ENCODE data around the gene INCENP.

Gene INCENP

GRCh38 chr11:62124186-62125113, 639 bp downstream of the INCENP start:
- peak; percentile 45 for DNase-seq (ENCODE audit: low spot score)

DNA sequence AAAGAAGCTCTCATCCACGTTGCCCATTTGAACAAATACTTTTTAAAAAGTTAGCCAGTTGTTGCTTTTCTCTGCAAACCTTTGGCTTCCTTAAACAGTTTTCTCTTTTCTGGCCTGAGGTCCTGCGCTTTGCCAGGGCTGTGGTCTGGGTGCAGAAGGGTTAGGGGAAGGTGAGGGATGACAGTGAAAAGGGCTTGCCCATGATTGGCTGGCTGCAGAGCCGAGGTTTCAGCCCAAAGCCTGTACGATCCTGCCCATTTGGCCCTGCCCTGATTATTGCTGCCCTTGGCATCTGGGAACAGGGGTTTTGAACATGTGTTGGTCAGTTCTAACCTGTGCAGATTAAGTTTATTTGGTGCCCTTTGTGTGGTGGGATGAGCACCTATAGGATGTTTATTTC, 1.5 kb downstream of the INCENP start:
- peak; percentile 14 for DNase-seq (ENCODE audit: low spot score)

- no peak for DNase-seq (ENCODE audit: low spot score)
Observed at GRCh38 chr11:62125881-62126280, 2.1 kb downstream of the INCENP start.

DNA sequence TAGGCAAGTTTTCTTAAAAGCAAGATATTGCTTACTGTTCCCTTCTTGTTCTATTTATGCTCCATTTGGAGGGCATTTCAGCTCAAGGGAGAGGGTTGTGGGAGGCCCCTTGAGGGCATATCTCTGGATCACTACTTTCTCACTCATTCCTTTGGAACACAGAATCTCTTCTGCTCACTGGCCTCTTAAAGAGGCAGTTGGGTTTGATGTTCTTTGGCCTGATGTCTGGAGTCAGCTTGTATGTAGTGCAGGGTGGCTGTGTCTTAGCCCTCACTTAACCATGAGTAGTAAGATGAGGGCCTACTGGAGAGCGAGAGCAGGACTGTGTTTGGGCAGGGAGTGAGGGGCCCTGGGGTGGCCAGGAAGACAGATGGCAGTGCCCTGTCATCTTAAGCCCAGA, 3.6 kb downstream of the INCENP start:
- peak; percentile 1 for DNase-seq (ENCODE audit: low spot score)

GRCh38 chr11:62127941-62128770, 4.3 kb downstream of the INCENP start:
- peak; percentile 3 for DNase-seq (ENCODE audit: low spot score)

DNA sequence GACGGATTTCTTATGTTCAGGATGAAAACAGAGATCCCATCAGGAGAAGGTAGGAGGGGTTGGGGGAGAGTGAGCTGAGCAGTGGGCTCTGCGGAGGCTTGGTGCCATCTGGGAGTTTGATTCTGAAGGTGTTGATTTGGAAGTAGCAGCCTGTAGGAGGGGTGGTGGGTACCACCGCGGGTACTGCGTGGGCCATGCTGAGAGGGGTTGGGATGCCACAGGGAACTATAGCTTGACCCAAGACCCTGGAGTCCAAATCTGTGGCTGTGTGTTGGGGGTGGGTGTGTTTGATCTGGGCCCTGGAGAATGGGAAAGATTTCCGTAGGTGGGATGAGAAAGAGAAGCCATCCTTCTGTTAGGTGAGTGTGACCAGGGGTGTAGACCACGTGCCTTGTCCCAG, 5.0 kb downstream of the INCENP start:
- DNase-seq (ENCODE audit: low spot score): no peak

DNA sequence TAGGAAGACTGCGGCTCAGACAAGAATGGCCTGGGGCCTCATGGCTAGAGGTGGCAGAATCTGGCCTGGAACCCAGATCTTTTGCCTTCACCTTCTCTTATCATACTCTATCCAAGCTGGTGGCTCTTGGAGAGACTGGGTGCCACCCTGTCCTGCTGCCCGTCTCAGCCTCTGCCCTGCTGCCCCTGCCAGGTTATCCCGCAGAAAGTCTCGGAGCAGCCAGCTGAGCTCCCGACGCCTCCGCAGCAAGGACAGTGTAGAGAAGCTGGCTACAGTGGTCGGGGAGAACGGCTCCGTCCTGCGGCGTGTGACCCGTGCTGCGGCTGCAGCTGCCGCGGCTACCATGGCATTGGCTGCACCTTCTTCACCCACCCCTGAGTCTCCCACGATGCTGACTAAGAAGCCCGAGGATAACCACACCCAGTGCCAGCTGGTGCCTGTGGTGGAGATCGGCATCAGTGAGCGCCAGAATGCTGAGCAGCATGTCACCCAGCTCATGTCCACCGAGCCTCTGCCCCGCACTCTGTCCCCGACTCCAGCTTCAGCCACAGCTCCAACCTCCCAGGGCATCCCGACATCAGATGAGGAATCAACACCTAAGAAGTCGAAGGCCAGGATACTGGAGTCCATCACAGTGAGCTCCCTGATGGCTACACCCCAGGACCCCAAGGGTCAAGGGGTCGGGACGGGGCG, 5.9 kb downstream of the INCENP start:
- DNase-seq (ENCODE audit: low spot score): peak; percentile 3

- DNase-seq (ENCODE audit: low spot score): peak; percentile 1
Observed at GRCh38 chr11:62130283-62131169, 6.7 kb downstream of the INCENP start.

DNA sequence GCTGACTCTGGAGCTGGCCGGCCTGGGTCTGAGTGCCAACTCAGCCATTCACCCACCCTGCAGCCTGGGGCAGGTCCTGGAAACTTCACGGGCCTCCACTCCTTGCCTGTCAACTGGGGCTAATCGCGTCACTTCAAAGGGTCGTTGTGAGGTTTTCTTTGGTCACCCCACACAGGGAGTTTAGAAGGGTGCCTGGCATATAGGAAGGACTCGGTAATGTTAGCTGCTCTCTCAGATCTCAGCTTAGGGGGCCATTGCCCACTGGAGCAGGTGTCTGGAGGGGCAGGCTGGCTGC, 7.3 kb downstream of the INCENP start:
- DNase-seq (ENCODE audit: low spot score): peak; percentile 0

DNA sequence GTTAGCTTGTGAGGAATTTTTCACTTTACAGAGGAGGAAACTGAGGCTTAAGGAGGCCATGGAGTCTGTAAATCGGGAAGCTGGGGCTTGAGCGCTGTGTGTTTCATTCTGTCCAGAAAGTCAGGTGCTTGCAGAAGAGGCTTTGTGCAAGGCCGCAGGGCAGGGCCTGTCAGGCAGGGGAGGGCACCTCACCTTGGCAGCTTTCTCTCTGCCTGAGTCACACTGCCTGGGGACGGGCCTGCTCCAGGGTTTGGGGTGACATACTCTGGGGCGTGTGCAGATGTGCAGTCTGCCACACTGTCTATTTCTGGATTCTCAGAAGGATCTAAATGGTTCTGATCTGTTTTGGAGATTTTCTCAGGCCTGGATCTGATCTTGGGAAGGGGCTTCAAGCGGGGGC, 8.4 kb downstream of the INCENP start:
- peak; percentile 46 for DNase-seq (ENCODE audit: low spot score)

- no peak for DNase-seq (ENCODE audit: low spot score)
Observed at GRCh38 chr11:62132689-62133293, 9.0 kb downstream of the INCENP start.

DNA sequence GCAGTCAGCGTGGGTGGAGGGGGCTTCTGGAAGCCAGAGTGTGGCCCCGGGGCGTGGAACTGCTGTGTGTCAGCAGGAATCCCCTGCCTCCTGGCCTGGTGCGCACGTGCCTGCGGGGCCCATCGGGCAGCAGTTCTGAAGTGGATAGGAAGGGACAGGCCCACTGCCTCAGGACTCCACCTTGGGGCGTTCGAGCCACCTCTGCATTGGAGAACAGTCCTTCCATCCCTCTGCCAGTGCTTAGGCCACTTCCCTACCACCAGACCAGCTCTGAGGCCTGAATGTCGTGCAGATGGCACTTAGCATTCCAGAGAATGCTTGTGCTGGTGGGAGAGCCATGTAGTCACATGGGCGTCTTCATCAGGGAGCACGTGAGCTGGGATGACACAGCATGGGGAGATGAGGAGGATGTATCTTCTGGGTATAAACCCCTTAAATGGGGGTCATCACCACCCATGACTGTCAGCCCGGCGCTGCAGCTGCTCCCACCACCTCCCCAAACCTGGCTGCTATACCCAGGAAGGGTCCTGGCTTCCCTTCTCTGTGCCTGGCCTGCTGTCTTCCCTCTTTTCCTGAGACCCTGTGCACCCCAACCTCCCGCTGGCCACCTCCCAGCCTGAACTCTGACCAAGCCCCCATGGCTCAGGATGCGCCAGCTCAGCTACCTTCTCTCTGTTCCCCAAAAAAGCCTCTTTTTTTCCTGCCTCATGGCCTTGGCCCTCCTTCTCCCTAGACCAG, 9.7 kb downstream of the INCENP start:
- peak; percentile 25 for DNase-seq (ENCODE audit: low spot score)

DNA sequence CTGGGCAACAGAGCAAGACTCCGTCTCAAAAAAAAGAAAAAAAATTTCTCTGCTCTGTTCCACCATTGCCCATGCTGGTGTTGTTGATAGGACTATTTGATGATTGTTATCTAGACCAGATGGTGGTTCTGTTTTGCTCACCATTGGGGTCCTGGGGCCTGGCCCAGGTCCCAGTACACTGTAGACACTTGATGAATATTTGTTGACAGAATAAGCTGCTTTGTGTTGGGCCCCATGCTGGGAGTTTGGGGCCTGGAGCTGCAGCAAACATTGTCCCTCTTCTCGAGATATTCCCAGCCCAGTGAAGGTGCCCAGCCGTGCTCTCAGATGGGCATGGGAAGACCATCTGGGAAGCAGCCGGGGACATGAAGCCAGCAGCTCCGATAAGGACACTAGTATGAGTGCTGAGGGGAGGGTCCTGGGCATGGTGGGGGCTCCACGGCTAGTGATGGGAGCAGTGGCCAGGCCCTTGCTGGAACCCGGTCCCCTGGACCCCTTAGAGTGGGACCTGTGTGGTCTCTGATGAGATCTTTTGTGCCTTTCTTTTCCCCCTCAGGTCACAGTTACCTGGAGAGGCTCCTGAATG, 13.6 kb downstream of the INCENP start:
- peak; percentile 3 for DNase-seq (ENCODE audit: low spot score)

DNA sequence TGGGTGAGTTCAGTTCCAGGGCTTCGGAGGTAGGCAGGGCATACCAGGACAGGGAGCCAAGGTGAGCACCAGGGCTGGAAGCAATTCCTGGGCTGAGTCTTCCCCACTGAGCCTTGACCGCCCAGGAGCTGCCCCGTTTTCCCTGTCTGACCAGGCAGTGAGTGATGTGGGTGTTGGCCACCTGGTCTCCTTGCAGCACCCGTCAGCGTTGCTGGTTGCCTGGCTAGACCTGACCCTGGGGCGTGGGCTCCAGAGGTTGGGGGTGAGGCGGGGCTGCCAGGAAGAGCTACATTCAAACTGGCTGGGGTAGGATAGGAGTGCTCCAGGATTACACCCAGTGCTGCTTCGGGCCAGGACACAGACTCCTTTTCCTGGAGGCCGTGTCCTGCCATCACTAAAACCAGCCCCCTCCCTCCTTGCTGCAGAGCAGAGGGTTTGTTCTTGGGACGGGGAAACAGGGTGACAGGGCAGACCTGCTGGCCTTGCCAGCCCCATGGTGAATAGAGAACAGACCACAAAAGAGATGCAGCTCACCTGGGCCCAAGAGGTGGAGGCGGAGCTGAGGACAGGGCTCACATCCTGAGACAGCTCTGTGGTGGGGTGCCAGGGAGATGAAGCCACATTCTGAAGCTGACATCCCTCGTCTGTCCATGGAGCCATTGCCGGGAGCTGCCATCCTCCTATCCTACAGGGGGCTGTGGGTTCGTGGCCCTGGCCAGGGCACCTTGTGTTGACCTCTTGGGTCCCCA, 14.2 kb downstream of the INCENP start:
- DNase-seq (ENCODE audit: low spot score): peak; percentile 1

DNA sequence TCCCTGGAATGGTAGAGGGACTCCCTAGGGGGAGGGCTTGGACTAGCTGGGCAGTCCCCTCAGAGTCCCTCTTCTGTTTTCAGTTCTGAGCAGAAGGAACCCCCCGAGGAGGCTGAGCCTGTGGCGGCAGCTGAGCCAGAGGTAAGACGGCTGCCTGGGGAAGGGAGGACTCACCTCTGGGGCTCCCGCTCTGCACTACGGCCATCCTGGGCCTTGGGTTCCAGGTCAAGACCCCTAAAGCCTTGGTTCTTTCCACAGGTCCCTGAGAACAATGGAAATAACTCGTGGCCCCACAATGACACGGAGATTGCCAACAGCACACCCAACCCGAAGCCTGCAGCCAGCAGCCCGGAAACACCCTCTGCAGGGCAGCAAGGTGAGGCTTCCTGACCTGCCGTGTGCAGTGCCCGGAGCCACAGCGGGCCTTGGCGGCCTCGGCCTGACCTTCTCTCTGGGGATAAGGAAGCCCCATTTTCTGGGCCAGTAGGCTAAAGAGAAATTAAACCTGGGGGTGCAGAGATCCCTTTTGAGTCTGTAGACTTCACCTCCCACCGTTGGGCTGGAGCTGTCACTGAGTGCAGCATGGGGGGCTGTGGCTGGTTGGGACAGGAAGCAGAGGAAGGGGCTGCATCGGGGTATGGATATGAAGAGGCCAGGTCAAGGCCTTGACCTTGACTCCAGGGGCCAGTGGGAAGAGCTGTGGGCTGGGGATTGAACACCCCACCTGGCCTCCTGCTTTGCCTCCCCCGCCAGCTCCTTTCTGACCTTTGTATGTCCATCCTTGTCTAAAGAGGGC, 15.0 kb downstream of the INCENP start:
- DNase-seq (ENCODE audit: low spot score): peak; percentile 2

- DNase-seq (ENCODE audit: low spot score): no peak
Observed at GRCh38 chr11:62139526-62140303, 15.9 kb downstream of the INCENP start.

- no peak for DNase-seq (ENCODE audit: low spot score)
Observed at GRCh38 chr11:62140304-62141110, 16.7 kb downstream of the INCENP start.
